ENCODE results near the gene PSORS1C2. TPM values are rescaled to one million over a fixed set of nuclear protein-coding genes. Genes with fewer than 3 reads are reported as not detected.
"Not testable (repeated sequence)": the region's sequence is repeated elsewhere in the genome, so short reads cannot be mapped to it uniquely, and the experiment has no call there.

Gene PSORS1C2
- total RNA-seq = not detected

DNA sequence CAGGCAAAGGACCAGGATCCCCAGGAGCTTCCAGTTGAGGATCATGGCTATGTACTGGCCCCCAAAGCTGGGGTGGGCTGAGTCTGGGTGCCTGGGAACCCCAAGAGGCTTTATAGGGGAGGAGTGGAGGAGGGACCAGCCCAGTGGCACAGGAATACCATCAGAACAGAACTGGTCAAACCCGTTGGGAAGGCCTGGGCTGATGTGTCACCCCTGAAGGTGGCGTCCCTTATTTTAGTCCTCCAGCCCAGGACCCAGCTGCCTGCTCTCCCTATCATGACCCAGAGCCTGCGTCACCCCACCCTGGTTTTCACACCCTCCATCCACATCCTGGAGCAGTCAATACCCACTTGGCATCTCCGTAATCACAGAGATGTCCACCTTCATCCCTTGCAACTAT lies at the start of gene PSORS1C2:
PSORS1C2 (minus strand) TSS at position 85 of the 400 bp plus-strand sequence; CDS start at position 45, 40 bp downstream.
- ATAC-seq (no peak), DNase-seq (ENCODE audit: low spot score) (no peak)

DNA sequence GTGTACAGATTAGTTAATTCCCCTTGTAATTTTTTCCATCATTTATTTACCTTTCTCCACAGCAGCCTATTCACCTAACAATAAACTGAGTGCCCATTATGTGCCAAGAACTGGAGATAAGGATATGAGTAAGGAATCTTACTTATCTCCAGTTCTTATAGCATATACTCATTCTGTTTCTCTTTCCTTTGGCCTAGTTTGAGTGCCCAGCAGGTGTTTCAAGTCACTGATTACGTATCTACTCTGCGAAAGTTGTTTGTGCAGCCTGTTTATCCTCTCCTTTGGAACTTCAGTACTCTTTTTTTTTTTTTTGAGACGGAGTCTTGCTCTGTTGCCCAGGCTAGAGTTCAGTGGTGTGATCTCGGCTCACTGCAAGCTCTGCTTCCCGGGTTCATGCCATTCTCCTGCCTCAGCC lies 48.9 kb upstream of the PSORS1C2 start:
- ATAC-seq (no peak), DNase-seq (ENCODE audit: low spot score) (no peak)

DNA sequence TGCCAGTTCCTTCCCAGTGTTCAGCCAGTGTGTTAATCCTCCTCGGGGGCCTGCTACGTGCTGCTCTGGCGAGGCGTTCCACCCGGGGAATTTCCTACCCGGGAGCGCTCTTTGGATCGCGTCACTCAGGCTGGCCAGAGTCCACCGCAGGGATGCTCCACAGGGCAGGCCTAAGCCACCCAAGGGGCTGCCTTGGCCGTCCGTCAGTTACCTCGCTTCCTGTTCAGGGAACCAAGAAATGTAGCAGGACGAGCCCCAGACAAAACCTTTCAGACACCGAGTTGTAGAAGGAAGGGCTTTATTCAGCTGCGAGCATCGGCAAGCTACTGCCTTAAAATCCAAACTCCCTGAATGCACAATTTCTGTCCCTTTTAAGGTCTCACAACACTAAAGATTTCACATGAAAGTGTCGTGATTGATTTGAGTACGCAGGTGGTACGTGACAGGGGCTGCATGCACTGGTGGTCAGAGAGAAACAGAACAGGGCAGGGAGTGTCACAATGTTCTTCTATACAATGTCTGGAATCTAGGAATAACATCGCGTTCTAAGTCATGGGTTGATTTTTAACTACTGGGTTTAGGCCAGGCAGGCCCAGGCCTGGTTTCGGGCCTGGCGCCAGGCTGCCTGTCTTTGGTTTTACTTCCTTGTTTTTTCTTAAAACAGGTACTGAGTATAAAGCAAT lies 47.3 kb upstream of the PSORS1C2 start:
- DNase-seq (ENCODE audit: low spot score) (peak; percentile 87), ATAC-seq (peak; percentile 87)

DNA sequence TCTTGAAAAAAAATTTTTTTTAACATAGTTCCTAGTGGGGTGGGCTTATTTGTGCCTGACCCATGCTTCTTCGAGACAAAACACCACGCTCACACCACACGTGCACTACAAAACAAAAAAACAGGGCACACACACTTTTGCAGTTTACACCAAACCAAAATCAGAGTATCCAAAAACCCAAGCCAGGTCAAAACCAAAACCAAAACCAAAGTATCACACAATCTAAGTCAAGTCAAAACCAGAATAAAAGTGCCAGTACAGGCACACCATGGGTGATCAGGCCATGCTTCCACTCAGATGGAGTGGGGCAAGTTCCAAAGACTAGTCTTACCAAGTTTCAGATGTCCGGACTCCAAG lies 46.8 kb upstream of the PSORS1C2 start:
- not testable (repeated sequence) for DNase-seq (ENCODE audit: low spot score)
- ATAC-seq = peak; percentile 59

DNA sequence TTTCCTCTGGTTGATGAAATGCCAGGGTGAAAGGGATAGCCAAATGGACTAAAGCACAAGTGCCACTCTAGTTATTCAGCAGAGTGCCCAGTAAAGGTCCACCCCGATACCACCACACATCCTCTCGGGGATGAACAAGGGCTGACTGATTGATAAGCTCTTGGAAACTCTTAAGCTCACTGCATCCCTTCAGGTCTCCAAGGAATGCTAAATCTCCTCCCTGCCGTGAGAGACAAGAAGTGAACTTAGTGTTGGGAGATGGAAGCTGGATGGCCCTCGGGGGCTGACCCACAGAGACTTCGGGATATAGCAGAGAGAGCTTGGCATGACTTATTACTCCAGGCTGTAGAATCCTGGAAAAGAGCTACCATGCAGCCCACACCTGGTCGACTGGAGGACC lies 45.0 kb upstream of the PSORS1C2 start:
- not testable (repeated sequence) for DNase-seq (ENCODE audit: low spot score); ATAC-seq

DNA sequence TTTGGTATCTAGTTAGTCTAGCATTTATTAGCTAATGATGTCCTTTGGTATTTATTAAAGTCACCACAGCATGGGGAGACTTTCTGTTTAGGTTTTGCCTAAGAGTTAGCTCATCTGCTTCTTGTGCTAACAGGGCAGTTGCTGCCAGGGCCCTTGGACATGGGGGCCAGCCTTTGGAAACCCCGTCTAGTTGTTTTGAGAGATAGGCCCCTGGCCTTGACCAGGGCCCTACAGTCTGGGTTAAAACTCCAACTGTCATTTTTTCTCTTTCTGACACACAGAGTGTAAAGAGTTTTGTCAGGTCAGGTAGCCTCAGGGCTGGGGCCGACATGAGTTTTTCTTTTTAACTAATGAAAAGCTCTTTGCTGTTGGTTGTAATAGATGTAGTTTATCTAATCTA lies 44.4 kb upstream of the PSORS1C2 start:
- ATAC-seq; DNase-seq (ENCODE audit: low spot score): not testable (repeated sequence)

DNA sequence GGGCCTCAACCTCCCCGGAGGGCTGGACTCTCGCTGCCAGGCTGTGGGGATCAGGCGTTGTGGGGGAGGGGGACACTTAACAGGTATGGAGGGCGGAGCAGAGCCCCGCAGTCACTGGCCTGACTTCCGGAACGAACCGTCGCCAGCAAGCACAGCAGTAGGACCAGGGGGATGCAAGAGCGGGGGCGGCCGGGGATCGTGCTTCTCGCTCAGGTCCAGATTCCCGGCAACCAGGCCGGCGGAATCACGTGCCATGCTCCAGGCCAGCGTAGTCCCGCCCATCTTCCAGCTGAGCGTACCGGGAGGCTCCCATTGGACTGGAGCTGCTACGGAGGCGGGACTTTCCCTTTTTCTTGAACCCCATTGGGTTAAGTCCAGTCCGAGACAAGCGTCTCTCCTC lies 41.6 kb upstream of the PSORS1C2 start:
- peak; percentile 82 for ATAC-seq
- no peak for DNase-seq (ENCODE audit: low spot score)

DNA sequence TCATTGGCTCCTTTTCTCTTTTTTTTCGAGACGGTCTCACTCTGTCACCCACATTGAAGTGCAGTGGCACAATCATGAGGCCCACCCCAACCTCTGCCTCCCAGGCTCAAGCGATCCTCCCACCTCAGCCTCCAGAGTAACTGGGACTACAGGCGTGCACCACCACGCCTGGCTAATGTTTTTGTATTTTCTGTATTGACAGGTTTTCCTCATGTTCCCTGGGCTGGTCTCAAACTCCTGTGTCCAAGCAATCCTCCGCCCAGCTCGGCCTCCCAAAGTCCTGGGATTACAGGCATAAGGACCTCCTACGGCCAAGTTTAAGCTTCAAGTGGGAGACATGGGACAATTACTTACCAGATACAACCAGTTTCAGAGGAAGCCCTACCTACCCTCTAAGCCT lies 41.0 kb upstream of the PSORS1C2 start:
- DNase-seq (ENCODE audit: low spot score) = no peak
- ATAC-seq = no peak

DNA sequence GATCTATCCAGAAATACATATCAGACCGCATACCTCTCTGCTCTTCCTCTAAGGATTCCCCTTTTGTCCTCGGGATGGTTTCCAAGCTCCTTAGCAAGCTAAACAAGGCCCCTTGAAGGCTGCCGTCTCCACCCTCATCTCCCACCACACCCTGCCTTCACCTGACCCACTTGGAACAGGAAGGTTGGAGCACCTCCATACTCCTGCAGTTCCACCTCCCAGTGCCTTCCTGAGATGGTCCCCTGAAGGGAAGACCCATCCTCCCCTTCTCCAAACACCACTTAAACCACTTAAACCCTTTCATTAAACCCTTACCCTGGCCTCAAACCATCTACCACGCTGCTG lies 40.1 kb upstream of the PSORS1C2 start:
- no peak for ATAC-seq
- no peak for DNase-seq (ENCODE audit: low spot score)

DNA sequence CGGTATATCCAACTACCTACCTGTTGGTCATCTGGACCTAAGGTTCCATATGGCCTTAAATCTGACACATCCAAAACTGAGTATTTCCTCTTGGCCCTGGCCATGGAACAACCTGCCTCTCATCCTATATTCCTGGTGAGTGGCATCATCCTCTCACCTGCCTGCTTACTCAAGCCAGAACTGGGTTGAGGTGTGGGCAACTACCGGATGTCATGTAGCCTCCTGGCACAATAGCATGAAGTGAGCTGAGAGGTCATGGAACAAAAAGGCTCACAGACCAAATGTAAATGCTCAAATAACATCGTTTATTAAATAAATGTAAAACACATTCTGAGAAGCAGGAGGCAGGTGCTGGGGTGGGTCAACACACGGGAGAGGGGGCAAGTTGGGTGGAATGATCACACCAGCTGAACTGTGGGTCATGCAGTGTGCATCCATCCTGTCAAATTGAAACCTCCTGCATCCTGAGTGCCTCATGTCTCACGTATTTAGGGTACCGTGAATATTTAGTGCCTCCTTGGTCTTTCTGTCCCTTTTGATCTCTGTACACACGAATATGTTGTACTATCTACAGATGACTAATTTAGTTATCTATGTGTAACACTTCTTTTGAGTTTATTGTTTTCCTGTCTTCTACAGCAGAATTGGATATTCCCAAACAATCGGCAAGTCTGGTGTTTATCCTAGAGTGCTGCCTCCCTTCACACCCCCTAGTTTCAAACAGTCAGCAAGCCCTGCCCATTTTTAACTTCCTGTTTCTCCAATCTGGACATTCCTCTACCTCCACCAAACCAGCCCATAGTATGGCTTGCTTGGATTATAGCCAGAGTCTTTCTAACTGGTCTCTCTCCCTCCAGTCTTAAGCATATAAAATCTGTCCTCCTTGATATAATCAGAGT lies 39.5 kb upstream of the PSORS1C2 start:
- DNase-seq (ENCODE audit: low spot score) (no peak), ATAC-seq (no peak)

DNA sequence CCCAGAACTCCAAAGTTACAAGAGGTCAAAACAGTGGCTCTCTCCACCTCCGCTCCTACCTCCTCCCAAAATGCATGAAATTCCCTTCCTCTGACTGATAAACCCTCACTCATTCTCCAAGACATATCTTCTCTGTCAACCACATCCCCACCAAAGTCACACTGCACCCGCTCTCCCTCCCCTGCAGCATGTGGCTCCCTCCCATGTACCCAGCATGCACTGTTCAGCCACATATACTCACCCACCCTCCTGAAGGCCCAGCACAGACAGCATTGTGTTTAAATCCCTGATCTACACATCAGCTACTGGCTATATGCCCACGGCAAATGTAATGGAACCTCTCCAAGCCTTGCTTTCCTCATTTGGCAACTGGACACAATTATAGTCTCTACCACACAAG lies 37.1 kb upstream of the PSORS1C2 start:
- DNase-seq (ENCODE audit: low spot score) = no peak

DNA sequence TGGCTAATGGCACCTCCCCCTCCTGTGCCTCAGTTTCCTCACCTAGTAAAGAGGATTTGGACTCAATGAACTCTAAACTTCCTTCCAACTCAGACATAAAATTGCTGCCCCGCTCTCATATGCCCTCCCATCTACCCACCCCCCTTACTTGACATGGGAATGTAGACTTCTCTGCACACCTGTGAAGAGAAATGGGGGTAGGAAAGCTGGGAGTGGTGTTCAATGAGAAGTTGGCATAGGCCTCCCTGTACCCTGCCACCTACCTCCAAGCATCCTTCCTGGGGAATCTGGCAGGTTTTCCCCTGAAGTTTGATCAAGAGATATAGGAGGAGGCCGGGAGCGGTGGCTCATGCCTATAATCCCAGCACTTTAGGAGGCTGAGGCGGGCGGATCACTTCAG lies 35.5 kb upstream of the PSORS1C2 start:
- DNase-seq (ENCODE audit: low spot score) = no peak
- no peak for ATAC-seq

More for the DNA sequence above, 37.1 kb upstream of the PSORS1C2 start:
- ATAC-seq = no peak

DNA sequence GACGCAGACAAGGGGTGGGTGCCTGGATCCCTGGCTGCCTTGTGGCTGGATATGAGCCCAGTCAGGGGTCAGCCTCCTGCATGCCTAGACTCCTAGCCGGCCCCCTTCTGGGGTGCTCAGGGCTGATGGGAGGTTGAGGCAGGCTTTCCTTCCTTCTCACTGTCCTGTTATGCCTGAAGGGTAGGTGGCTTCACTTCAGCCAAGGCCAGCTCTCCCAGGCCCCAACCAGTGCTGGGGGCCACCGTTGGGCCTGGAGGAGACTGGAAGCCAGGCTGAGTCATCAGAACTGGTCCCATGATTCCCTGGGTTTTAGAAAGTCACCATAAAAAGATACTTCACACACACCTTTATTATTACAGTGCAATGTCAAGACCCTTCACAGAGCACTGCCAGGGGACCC lies 34.5 kb upstream of the PSORS1C2 start:
- ATAC-seq (no peak), DNase-seq (ENCODE audit: low spot score) (no peak)

DNA sequence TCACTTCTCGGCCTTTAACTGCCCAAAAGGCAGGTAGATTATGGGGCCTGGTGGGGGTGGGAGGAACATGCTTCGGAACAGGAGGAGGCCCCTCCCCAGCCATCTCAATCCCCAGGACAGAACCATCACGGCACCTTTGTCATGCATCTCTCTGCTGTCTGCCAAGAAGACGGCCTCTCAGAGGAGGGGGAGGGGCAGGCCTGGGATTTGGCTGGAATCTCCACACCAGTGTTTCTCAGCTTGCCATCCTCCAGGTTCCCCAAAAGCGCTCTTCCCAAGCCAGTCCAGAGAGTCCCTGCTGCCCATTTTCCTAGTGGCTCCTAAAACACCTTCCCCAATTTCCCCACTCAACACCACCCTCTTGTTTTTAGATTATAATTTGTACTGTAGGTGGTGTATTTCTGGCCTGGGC lies 34.1 kb upstream of the PSORS1C2 start:
- ATAC-seq = no peak

DNA sequence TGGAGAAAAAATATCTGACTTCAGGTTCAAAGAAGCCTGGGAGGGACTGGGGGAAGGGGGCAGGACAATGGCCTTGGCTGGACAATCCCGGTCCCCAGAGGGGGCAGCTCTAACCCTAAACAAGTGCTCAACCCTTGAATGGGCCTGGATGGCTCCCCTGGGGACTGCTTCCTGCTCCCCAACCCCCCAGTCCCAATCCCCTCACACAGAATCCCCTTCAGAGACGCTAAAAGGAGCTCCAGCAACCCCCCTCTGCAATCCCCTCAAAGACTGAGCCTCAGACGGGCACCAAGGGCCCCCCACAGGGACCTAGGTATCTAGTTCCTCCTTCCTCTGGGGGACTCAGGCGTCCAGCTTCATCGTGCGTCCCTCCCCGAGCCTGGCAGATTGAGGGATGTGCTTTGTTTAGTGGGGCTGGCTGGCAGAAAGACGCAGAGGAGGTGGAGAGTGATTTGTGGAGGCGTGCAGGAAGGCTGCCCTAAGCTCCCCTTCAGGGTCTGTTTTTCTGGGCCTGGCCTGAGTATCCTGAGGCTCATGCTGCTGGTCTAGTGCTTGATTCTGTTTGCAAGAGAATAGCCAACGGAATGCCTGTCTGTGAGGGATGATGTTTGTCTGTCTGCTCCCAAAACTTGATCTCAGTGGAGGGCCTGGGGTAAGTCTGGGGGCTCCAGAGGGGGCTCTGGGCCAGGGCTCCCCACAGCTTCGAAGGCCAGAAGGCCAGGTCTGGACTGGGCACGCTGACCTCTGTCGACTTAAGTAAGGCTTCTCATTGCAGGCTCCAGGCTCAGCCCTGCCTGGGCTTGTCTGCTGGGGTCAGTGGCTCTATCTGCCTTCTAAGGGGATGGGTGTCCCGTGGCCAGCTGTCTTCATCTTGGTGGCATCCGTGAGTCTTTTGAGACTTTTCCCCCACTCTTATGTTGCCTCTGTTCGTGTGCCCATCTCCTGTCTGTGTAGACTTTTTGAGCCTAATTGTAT lies 33.4 kb upstream of the PSORS1C2 start:
- ATAC-seq (no peak), DNase-seq (ENCODE audit: low spot score) (no peak)

More for the DNA sequence above, 34.1 kb upstream of the PSORS1C2 start:
- no peak for DNase-seq (ENCODE audit: low spot score)

DNA sequence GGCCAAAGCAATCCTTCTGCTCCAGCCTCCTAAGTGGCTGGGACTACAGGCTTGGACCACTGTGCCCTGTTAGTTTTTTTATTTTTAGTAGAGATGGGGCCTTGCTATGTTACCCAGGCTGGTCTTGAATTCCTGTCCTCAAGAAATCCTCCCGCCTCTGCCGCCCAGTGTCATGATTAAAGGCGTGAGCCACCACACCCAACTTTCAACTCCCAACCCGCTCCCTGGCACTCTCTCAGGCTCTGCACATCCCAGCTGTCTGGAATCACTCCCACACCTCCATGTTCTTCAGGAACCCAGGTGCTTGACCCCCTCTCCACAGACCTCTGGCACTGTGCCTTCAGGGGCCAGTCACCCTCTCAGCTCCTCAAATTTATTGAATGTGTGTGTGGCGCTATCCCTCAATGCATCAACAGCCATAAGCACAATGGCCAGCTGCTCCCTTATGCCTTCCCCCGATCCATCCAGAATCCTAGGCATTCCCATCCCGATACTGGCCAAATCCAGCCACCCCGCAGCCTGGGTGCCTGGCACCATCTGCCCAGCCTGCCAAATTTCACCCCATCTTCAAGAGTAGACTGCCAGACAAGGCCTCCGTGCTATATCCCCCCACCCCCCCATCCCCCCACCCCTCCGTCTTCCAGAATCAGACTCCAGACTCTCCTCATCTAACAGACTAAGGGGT lies 32.3 kb upstream of the PSORS1C2 start:
- ATAC-seq (no peak), DNase-seq (ENCODE audit: low spot score) (no peak)

DNA sequence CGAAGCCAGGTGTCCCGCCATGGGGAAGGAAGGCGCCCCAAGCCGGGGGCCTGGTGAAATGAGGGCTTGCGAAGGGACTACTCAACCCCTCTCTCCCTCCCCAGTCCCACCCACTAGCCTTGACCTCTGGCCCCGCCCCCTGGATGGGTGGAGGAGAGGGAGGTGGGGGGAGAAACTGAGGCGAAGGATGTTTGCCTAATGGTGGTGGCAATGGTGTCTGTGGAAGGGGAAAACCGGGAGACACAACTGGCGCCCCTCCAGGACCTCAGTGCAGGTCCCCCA lies 31.7 kb upstream of the PSORS1C2 start, which contains the start of gene POU5F1:
POU5F1 (minus strand) TSS at position 83 of the 282 bp plus-strand sequence; CDS start at position 21, 62 bp downstream.
- no peak for ATAC-seq
- DNase-seq (ENCODE audit: low spot score) = no peak

DNA sequence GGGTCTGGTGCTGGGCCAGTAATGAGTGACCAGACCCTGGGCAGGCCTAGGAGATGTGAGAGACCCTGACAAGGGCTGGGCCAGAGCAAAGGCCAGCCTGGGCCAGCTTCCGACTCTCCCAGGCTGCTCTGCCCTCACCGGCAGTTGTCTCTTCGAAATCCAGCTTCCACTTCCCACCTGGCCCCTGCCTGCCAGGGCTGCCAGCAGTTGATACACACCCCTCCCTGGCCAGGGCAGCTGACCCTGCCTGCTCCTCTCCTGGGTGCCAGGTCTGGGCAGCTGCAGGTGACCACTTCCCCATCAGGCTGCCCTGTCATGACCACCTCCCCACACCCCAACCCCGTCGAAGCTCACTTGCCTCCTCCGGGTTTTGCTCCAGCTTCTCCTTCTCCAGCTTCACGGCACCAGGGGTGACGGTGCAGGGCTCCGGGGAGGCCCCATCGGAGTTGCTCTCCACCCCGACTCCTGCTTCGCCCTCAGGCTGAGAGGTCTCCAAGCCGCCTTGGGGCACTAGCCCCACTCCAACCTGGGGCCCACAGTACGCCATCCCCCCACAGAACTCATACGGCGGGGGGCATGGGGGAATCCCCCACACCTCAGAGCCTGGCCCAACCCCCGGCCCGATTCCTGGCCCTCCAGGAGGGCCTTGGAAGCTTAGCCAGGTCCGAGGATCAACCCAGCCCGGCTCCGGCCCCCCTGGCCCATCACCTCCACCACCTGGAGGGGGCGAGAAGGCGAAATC lies 31.2 kb upstream of the PSORS1C2 start:
- not testable (repeated sequence) for ATAC-seq; DNase-seq (ENCODE audit: low spot score)

DNA sequence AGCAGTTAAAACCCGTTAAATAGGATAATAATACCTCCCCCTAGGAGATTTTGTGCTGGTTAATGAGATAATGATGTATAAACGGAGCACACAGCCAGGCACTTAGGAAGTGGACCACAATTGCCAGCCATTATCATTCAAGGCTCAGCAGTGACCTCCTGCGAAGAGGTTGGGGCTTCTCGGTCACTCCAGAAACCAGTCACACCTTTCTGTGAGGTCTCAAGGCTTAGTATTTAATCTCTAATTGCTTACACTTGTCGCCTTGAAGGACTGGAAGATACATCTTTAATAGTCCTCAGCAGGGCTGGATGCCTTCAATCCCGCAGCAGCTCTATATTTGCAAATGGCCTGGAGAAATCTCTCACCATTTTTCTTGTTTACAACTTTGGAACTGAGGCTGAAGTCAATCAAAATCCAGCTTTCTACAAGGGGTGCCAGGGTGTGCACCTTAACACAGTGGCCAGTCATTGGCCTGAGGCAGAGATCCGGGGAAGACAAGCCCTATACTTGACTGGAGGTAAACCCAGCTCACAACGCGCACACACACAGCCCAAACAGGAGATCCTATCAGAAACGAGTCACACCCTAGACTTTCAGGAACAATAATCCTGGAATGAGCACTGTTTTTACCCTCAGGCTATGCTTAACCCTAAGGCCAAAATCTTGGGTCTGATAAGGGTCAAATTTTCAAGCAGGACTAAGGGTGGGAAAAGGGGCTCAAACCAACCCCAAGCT lies 30.4 kb upstream of the PSORS1C2 start:
- DNase-seq (ENCODE audit: low spot score) = no peak
- ATAC-seq = no peak
